ENCODE measurements around the gene ZNF780A.
"Not testable (repeated sequence)": the region's sequence is repeated elsewhere in the genome, so short reads cannot be mapped to it uniquely, and the experiment has no call there.

ZNF780A gene

GRCh38 chr19:40090241-40091204 is at the start of gene ZNF780A:
ZNF780A (minus strand) TSS chr19:40090943; CDS start chr19:40084753, 6,190 bp downstream.
- peak; percentile 67 for DNase-seq (ENCODE audit: low read depth)

GRCh38 chr19:40139533-40140287 is 49.0 kb upstream of the ZNF780A start:
- no peak for DNase-seq (ENCODE audit: low read depth)

- DNase-seq (ENCODE audit: low read depth), result no peak
These were observed 46.1 kb upstream of the ZNF780A start for GRCh38 chr19:40136818-40137217.

- no peak for DNase-seq (ENCODE audit: low read depth)
These were observed 44.1 kb upstream of the ZNF780A start for GRCh38 chr19:40134866-40135265.

- DNase-seq (ENCODE audit: low read depth), result no peak
These were observed 42.7 kb upstream of the ZNF780A start for GRCh38 chr19:40133491-40133890.

- no peak for DNase-seq (ENCODE audit: low read depth)
These were observed 39.3 kb upstream of the ZNF780A start for GRCh38 chr19:40130013-40130412.

- DNase-seq (ENCODE audit: low read depth), result no peak
These were observed 38.7 kb upstream of the ZNF780A start for GRCh38 chr19:40129425-40129824.

GRCh38 chr19:40128991-40129390 is 38.2 kb upstream of the ZNF780A start:
- DNase-seq (ENCODE audit: low read depth), result no peak

- DNase-seq (ENCODE audit: low read depth), result no peak
These were observed 28.6 kb upstream of the ZNF780A start for GRCh38 chr19:40119380-40119779.

GRCh38 chr19:40118638-40119037 is 27.9 kb upstream of the ZNF780A start:
- not testable (repeated sequence) for DNase-seq (ENCODE audit: low read depth)

- no peak for DNase-seq (ENCODE audit: low read depth)
These were observed 25.3 kb upstream of the ZNF780A start for GRCh38 chr19:40116075-40116474.

GRCh38 chr19:40114119-40114518 is 23.4 kb upstream of the ZNF780A start:
- DNase-seq (ENCODE audit: low read depth), result not testable (repeated sequence)

- DNase-seq (ENCODE audit: low read depth), result not testable (repeated sequence)
These were observed 21.5 kb upstream of the ZNF780A start for GRCh38 chr19:40112271-40112670.

- no peak for DNase-seq (ENCODE audit: low read depth)
These were observed 19.8 kb upstream of the ZNF780A start for GRCh38 chr19:40110570-40110969.

GRCh38 chr19:40104754-40105153 is 14.0 kb upstream of the ZNF780A start:
- no peak for DNase-seq (ENCODE audit: low read depth)

- DNase-seq (ENCODE audit: low read depth), result no peak
These were observed 12.9 kb upstream of the ZNF780A start for GRCh38 chr19:40103600-40103999.

GRCh38 chr19:40101813-40102212 is 11.1 kb upstream of the ZNF780A start:
- no peak for DNase-seq (ENCODE audit: low read depth)

- no peak for DNase-seq (ENCODE audit: low read depth)
These were observed 2.7 kb upstream of the ZNF780A start for GRCh38 chr19:40093416-40093815.

GRCh38 chr19:40091205-40092129 is 724 bp upstream of the ZNF780A start:
- no peak for DNase-seq (ENCODE audit: low read depth)

- DNase-seq (ENCODE audit: low read depth), result no peak
These were observed 1.3 kb downstream of the ZNF780A start for GRCh38 chr19:40089462-40089861.

- DNase-seq (ENCODE audit: low read depth), result no peak
These were observed 2.3 kb downstream of the ZNF780A start for GRCh38 chr19:40088299-40089047.

All from activated gamma-delta T cell treated with anti-CD3 and anti-CD28 coated beads, Interleukin-2, amount 50 U/mL, for 16 hours (primary cell).